ENCODE results near the gene SUPV3L1. TPM values are rescaled to one million over a fixed set of nuclear protein-coding genes. Genes with fewer than 3 reads are reported as not detected.

The SUPV3L1 gene
- total RNA-seq, 1 experiment from 2014 or later, result 57.3 TPM

DNA sequence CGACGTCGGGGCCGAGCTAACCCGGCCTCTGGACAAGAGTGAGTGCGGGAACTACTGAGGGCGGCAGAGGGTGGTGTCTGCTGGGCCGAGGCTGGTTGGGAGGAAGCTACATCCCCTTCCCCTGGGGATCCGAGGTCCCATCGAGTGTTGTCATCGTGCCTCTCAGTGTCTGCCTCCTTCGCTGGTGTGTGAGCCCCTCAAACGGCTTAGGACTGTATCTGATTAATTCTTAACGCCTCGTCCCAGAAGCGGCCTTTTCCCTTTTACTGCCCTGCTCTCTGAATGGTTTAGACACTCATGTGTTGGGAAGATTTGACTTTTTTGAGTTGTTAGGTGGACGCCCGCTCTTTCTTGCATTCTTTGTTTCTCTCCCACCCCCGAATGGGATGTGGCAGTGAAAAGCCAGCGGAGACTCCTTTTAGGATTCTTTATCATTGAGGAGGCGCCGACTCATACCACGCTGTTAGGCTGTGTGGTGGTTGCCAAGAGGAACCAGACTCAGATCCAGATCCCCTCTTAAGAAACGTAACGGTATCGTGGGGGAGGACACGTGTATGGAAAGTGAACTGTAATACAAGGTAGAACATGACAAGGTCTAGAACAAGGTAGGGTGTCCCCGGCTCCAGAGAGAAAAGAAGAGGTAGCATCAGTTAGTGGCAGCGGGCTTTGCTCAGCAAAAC lies 631 bp downstream of the SUPV3L1 start:
- Histone ChIP-seq H3K4me2 (ENCODE audit: insufficient read depth, insufficient read length, low read length) (peak overlapping the region; percentile 97), H2AFZ (ENCODE audit: low read length) (no peak overlapping the region), H3K27me3 (ENCODE audit: insufficient read depth, low read length) (no peaks in the 10 kb centered on the region), H4K91ac (ENCODE audit: insufficient read length, low read depth, low read length) (no peak overlapping the region), H3K56ac (ENCODE audit: insufficient read length, low read depth, low read length) (no peak overlapping the region), H3K79me2 (ENCODE audit: insufficient read depth, low read length) (peaks cover 23% of the 10 kb centered on the region; the same call in 1 of the 2 replicates), H4K8ac (replicated peaks; ENCODE audit: insufficient read length, low read depth, low read length) (no peak overlapping the region), H3K27ac (ENCODE audit: insufficient read length, low read depth, low read length) (no peak overlapping the region), H2BK12ac (ENCODE audit: insufficient read length, low read depth, low read length) (no peak overlapping the region), H2BK5ac (ENCODE audit: insufficient read length, low read length) (no peak overlapping the region), H2BK15ac (ENCODE audit: low read depth, low read length) (no peak overlapping the region), H3K23ac (ENCODE audit: insufficient read length, low read depth, low read length) (no peak overlapping the region), H3K23me2 (ENCODE audit: insufficient read length, low read depth, low read length, poor library complexity, severe bottlenecking) (peaks cover 5% of the 10 kb centered on the region), H3K79me1 (ENCODE audit: insufficient read depth, low read depth, low read length, poor library complexity, severe bottlenecking) (peaks cover 11% of the 10 kb centered on the region), H3K14ac (ENCODE audit: insufficient read depth, low read length) (peak overlapping the region; percentile 65), H4K20me1 (ENCODE audit: control insufficient read depth, insufficient read depth, insufficient read length) (no peaks in the 10 kb centered on the region), H3K9ac (ENCODE audit: extremely low read depth, insufficient read length, low read length) (peak overlapping the region; percentile 68), H3K9me3 (ENCODE audit: control insufficient read depth, low read depth, low read length) (no peaks in the 10 kb centered on the region), H3K4ac (ENCODE audit: low read depth, low read length) (no peak overlapping the region), H2BK20ac (ENCODE audit: low read depth, low read length, poor library complexity, severe bottlenecking) (no peak overlapping the region), H4K5ac (ENCODE audit: insufficient read length, low read depth, low read length) (peak overlapping the region; percentile 28), H2BK120ac (ENCODE audit: low read depth, low read length, poor library complexity, severe bottlenecking) (no peak overlapping the region), H3K4me1 (ENCODE audit: insufficient read depth, low read length) (no peaks in the 10 kb centered on the region), H3T11ph (ENCODE audit: low read length) (no peak overlapping the region), H2AK5ac (ENCODE audit: insufficient read length, low read length) (no peak overlapping the region), H3K18ac (ENCODE audit: insufficient read length, low read depth, low read length) (peak overlapping the region; percentile 73)
- no peaks in the 10 kb centered on the region for H3K27me3 Mint-ChIP-seq (ENCODE audit: low read depth)
- peaks cover 1 to 19% (median 10%) of the 10 kb centered on the region in 3 experiments; a peak in 5 of 7 replicates for H3K36me3 Mint-ChIP-seq (ENCODE audit: insufficient read depth in 1 of 3, low read depth in 3 of 3)
- peak overlapping the region; percentile 100 for H3K27ac Mint-ChIP-seq
- TF ChIP-seq, protein P1, sequence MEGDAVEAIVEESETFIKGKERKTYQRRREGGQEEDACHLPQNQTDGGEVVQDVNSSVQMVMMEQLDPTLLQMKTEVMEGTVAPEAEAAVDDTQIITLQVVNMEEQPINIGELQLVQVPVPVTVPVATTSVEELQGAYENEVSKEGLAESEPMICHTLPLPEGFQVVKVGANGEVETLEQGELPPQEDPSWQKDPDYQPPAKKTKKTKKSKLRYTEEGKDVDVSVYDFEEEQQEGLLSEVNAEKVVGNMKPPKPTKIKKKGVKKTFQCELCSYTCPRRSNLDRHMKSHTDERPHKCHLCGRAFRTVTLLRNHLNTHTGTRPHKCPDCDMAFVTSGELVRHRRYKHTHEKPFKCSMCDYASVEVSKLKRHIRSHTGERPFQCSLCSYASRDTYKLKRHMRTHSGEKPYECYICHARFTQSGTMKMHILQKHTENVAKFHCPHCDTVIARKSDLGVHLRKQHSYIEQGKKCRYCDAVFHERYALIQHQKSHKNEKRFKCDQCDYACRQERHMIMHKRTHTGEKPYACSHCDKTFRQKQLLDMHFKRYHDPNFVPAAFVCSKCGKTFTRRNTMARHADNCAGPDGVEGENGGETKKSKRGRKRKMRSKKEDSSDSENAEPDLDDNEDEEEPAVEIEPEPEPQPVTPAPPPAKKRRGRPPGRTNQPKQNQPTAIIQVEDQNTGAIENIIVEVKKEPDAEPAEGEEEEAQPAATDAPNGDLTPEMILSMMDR (conservative IDR thresholded peaks at IDR 0.05), result no peak
- peaks cover 8 to 13% of the 10 kb centered on the region in 2 experiments for H3K4me1 Mint-ChIP-seq
- no peak for DNase-seq
- H3K4me3 Mint-ChIP-seq, result peak overlapping the region; percentile 96 to 97
- no peaks in the 10 kb centered on the region; a peak in 1 of 5 replicates for H3K9me3 Mint-ChIP-seq
- WGBS (ENCODE audit: extremely low coverage, insufficient read length, low lambda C conversion rate), result no CpG with 5 or more reads among the region's 29 CpGs

Measured in H9 (cell line).